ENCODE results near the gene VAV3.

The VAV3 gene

DNA sequence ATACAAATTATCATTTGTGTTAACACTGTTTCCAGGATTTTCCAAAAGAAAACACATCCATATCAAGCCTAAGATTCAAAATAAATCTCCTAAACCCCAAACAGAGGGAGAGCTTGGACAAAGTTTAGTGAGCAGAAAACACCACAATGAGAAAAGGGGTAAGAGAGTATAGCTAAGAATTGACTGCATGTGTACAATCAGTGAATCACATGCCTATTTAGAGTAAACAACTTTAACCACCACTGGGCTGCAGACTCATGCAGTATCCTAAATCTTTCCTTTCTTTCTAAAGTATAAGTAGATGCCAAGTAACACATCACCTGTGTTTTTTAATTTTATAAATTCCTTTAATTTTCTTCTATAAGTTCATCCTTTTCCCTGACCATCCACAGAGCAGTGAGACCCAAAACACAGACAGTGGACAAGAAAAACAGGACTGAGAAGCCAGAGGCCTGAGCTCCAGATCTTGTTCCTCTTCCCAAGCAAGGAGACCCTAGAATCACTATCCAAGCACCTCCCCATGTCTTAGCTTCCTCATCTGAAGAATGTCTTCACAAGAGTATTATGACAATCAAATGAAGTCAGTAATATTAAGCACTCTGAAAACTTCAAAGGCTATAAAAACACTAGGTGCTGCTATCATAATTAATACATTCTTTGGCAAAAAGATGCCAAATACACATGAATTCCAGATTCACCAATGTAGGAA, 93.1 kb downstream of the VAV3 start:
- no peak overlapping the region for H3K4me3 ChIP-seq (ENCODE audit: low read depth, low read length)
- TF ChIP-seq, protein P1, sequence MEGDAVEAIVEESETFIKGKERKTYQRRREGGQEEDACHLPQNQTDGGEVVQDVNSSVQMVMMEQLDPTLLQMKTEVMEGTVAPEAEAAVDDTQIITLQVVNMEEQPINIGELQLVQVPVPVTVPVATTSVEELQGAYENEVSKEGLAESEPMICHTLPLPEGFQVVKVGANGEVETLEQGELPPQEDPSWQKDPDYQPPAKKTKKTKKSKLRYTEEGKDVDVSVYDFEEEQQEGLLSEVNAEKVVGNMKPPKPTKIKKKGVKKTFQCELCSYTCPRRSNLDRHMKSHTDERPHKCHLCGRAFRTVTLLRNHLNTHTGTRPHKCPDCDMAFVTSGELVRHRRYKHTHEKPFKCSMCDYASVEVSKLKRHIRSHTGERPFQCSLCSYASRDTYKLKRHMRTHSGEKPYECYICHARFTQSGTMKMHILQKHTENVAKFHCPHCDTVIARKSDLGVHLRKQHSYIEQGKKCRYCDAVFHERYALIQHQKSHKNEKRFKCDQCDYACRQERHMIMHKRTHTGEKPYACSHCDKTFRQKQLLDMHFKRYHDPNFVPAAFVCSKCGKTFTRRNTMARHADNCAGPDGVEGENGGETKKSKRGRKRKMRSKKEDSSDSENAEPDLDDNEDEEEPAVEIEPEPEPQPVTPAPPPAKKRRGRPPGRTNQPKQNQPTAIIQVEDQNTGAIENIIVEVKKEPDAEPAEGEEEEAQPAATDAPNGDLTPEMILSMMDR (IDR thresholded peaks at IDR 0.05; ENCODE audit: low read depth, low read length), result no peak

DNA sequence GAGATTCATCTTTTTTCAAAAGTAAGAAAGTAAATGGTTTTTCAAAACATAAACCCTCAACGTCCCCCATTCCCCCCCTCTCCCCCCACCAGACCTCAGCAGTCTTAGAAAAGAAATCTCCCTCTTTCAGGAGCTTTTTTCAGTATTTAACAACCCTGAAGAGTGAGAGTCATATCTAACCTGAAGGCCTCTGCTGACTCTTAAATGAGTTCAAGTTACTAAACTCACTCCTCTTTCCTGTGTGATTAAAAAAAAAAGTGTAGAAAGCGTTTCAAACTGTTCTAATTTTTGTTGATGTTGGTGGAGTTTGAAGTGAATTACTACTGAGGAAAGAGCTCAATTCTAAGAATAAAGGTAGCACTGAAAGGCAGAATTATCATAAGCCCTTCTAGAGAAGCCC, 93.7 kb downstream of the VAV3 start:
- TF ChIP-seq, protein P1 (IDR thresholded peaks at IDR 0.05; ENCODE audit: low read depth, low read length), result no peak

DNA sequence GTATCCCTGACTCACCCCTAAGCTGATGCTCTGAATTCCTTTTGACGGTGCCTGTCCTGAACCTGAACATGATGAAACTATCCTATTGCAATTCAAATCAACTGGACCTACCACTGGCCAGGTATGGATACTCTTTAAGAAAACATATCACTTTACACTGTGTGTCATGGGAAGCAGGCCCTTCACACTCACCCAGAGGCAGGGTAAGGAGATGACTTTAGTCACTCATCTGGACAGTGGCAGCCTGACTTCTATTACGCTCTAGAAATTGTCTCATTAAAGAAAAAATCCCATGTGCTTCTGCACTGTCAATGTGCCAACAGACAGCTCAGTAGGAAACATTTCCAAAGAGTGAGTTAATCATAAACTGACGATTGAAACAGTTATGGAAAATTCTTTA, 94.3 kb downstream of the VAV3 start:
- no peak overlapping the region for H3K4me3 ChIP-seq (ENCODE audit: low read depth, low read length)
- TF ChIP-seq, protein P1 (IDR thresholded peaks at IDR 0.05; ENCODE audit: low read depth, low read length), result no peak

More for the DNA sequence above, 93.7 kb downstream of the VAV3 start:
- no peak overlapping the region for H3K4me3 ChIP-seq (ENCODE audit: low read depth, low read length)

DNA sequence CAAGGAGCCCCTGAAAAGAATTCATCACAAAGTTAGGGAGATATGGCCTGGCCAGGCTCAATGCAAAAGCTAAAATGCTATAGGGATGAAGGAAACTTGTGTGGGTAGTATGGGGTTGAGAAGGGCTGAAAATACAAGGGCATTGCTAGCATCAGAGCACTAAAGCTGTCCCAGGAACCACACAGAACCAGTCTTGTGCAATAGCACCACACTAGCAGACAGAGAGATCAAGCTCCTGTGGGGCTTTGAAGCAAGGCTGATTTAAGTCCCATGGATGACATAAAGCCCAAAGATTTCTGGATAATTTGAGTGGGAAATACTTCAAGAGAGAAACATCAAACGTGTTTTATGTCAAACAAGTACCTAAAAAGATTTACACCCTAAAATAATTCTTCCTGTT, 97.1 kb downstream of the VAV3 start:
- H3K4me3 ChIP-seq (ENCODE audit: low read depth, low read length), result no peak overlapping the region
- TF ChIP-seq, protein P1 (IDR thresholded peaks at IDR 0.05; ENCODE audit: low read depth, low read length), result no peak

DNA sequence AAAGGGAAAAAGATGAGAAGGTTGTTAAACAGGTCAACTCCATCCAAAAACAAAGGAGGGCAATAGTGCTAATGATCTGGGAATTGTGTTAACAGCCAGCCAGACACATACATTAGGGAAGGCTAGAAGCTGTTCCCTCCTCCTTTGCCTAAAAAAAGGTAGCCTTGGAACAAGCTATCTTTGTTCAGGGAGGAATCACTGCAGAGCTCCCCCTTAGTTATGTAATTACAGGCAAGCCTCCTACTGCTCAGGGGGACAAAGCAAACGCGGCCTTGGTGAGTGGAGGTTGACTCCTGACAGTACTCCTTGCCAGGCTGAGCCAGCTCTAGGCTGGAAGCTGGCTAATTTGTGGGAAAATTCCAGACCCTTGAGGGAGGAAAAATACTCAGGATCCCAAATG, 97.6 kb downstream of the VAV3 start:
- no peak overlapping the region for H3K4me3 ChIP-seq (ENCODE audit: low read depth, low read length)
- TF ChIP-seq, protein P1 (IDR thresholded peaks at IDR 0.05; ENCODE audit: low read depth, low read length), result no peak

DNA sequence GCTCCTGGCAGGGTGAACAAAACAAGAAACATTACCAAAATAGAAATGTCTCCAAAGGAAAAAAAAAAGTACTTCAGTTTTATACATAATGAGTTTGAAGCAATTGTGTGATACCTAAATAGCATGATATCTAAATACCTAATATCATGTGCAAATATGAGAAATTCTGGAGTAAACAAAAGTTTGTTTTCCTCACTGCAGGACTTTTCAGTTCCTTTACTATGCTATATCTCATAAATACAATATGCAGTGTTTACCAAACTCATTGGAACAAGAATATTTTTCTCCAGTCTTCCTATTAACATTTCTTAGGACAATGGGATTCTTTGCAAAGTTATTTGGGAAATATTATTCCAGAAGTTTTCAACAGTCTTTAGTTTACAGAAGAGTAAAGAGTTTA, 98.1 kb downstream of the VAV3 start:
- no peak overlapping the region for H3K4me3 ChIP-seq (ENCODE audit: low read depth, low read length)

DNA sequence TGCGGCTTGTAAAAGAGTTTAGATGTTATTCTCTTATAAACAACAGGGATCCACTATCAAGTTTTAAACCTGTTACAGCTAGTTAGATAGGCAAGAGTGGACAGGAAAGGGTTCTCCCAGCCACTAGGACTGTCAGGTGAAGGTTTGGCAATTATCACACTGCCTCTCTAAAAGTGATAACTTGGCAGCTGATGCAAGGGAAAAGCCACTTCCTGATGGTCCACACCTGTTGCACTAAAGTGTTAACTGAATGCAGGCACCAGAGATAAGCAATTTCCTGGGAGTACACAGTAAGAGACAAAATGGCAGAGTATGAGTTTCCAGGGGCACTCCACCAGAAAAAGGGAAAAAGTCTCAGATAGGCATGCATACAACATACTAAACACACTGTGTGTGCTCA, 99.4 kb downstream of the VAV3 start:
- H3K4me3 ChIP-seq (ENCODE audit: low read depth, low read length), result no peak overlapping the region
- TF ChIP-seq, protein P1 (IDR thresholded peaks at IDR 0.05; ENCODE audit: low read depth, low read length), result no peak

More for the DNA sequence above, 98.1 kb downstream of the VAV3 start:
- TF ChIP-seq, protein P1 (IDR thresholded peaks at IDR 0.05; ENCODE audit: low read depth, low read length), result no peak
